GM12878 (cell line): ENCODE measurements around the gene SIT1. TPM values are rescaled to one million over a fixed set of nuclear protein-coding genes. Genes with fewer than 3 reads are reported as not detected.

ENCODE experiments used
- ASH2L ChIP-seq: fragments of 300-600, 200-600 bp; sonication (generic); IDR thresholded peaks from 2 replicates; pipeline ENCODE4 v1.6.1; 2017; ENCODE audit warnings: low read depth, mild to moderate bottlenecking, borderline replicate concordance
- BHLHE40 ChIP-seq, 2 experiments: fragments of 450-650 bp in 1 of 2; IDR thresholded peaks; 2 replicates each; pipeline ENCODE4 v1.6.1; 2011 to 2017; ENCODE audit warnings: low read depth in 2 of 2, borderline replicate concordance in 1 of 2, improper control_type of control experiment in 1 of 2, low read length in 1 of 2, mild to moderate bottlenecking in 1 of 2
- CHD1 ChIP-seq: IDR thresholded peaks from 2 replicates; pipeline ENCODE4 v1.6.1; 2012; ENCODE audit warnings: low read depth, low read length, improper control_type of control experiment
- EZH2 ChIP-seq: IDR thresholded peaks from 2 replicates; pipeline ENCODE4 v1.6.1; 2012; ENCODE audit warnings: low read depth, mild to moderate bottlenecking, control low read depth, inconsistent platforms, low read length, borderline replicate concordance; ENCODE audit not compliant: control insufficient read depth
- SIX5 ChIP-seq: IDR thresholded peaks from 2 replicates; pipeline ENCODE4 v1.6.1; 2011; ENCODE audit warnings: mild to moderate bottlenecking, low read depth, low read length, moderate library complexity; ENCODE audit not compliant: severe bottlenecking
- STAT1 ChIP-seq: fragments of 450-650 bp; conservative IDR thresholded peaks from 2 replicates; pipeline ENCODE4 v1.6.1; 2014; ENCODE audit warnings: antibody characterized with exemption, mild to moderate bottlenecking
- WRNIP1 ChIP-seq: IDR thresholded peaks from 2 replicates; pipeline ENCODE4 v1.6.1; 2011; ENCODE audit warnings: low read depth, low read length, improper control_type of control experiment, borderline replicate concordance
- polyA plus RNA-seq, 11 experiments: library from polyadenylated mRNA; depleted of rRNA in 4 of 11; unstranded in 6 of 11; stranded (reverse) in 5 of 11; fragments of >200 nt; fragmentation: Nextera tagmentation in 4 of 11; fragmentation: Illumina TruSeq in 1 of 11; extraction: Ambion mirVana in 4 of 11; extraction: Trizol in 1 of 11; gene quantifications; 1 replicate in 1 of 11; 2 replicates in 10 of 11; pipeline versions ENCODE4 v1.2.1 to v1.2.3, GENCODE V29; 2011 to 2016; ENCODE audit warnings: inconsistent platforms in 2 of 11, missing spikeins in 2 of 11, low read depth in 1 of 11
- total RNA-seq, 4 experiments: library from RNA; depleted of rRNA in 3 of 4; stranded (reverse); fragments of >200 nt in 3 of 4; fragmentation: Illumina TruSeq in 1 of 4; extraction: Trizol in 1 of 4; gene quantifications; 2 replicates each; pipeline versions ENCODE4 v1.2.1 to v1.2.3, GENCODE V29; 2013 to 2021
- TF ChIP-seq, protein P1 (sequence below): fragments of 450-650 bp; IDR thresholded peaks from 2 replicates; pipeline ENCODE4 v1.6.1; 2017; ENCODE audit warnings: mild to moderate bottlenecking
- TF ChIP-seq, protein P2 (sequence below): fragments of 450-650 bp; IDR thresholded peaks from 2 replicates; pipeline ENCODE4 v1.6.1; 2018; ENCODE audit warnings: borderline replicate concordance, mild to moderate bottlenecking; ENCODE audit not compliant: partially characterized antibody
- TF ChIP-seq, protein P3 (sequence below): IDR thresholded peaks from 2 replicates; pipeline ENCODE4 v1.6.1; 2011; ENCODE audit warnings: low read depth, mild to moderate bottlenecking, low read length, moderate library complexity, borderline replicate concordance; ENCODE audit errors: extremely low read depth
- TF ChIP-seq, protein P4 (sequence below): fragments of 450-650 bp; IDR thresholded peaks from 2 replicates; pipeline ENCODE4 v1.6.1; 2017; ENCODE audit warnings: borderline replicate concordance
- TF ChIP-seq, protein P5 (sequence below): fragments of 450-650 bp; IDR thresholded peaks from 2 replicates; pipeline ENCODE4 v1.6.1; 2017; ENCODE audit warnings: mild to moderate bottlenecking, moderate library complexity
- TF ChIP-seq, protein P6 (sequence below): IDR thresholded peaks from 2 replicates; pipeline ENCODE4 v1.6.1; 2012; ENCODE audit warnings: low read depth, low read length, improper control_type of control experiment

Gene SIT1
- total and polyA plus RNA-seq, 10 of the 15 experiments (the other 5 are each of a cell fraction or from before 2014, with no cell fraction given): 0.97 to 137 (median 59.7) TPM

DNA sequence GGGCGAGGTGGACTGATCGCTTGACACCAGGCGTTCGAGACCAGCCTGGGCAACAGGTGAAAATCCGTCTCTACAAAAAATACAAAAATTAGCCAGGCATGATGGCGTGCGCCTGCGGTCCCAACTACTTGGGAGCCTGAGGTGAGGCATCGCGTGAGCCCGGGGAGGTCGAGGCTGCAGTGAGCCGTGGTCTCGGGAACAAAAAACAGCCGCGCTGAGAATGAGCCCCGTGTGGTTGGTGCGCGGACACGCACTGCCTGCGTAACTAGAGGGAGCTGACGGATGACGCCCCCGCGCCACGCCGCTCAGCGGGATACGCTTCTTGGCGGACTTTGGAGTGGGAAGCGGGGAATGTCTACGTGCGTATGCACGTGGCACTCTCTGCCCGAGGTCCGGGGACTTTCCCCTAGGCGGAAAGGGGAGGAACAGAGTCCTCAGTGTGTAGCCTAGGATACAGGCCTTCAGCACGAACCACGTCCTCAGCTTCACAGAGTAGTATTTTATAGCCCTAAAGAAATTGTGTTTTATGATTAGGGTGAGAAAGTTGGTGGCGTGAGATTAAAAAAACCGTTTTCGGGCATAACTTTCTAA, 6.9 kb upstream of the SIT1 start, which contains the start of gene RMRP (continued):
- TF ChIP-seq, protein P1, sequence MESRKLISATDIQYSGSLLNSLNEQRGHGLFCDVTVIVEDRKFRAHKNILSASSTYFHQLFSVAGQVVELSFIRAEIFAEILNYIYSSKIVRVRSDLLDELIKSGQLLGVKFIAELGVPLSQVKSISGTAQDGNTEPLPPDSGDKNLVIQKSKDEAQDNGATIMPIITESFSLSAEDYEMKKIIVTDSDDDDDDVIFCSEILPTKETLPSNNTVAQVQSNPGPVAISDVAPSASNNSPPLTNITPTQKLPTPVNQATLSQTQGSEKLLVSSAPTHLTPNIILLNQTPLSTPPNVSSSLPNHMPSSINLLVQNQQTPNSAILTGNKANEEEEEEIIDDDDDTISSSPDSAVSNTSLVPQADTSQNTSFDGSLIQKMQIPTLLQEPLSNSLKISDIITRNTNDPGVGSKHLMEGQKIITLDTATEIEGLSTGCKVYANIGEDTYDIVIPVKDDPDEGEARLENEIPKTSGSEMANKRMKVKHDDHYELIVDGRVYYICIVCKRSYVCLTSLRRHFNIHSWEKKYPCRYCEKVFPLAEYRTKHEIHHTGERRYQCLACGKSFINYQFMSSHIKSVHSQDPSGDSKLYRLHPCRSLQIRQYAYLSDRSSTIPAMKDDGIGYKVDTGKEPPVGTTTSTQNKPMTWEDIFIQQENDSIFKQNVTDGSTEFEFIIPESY: peak; percentile 39; the same call in 1 of the 2 replicates
- TF ChIP-seq, protein P2, sequence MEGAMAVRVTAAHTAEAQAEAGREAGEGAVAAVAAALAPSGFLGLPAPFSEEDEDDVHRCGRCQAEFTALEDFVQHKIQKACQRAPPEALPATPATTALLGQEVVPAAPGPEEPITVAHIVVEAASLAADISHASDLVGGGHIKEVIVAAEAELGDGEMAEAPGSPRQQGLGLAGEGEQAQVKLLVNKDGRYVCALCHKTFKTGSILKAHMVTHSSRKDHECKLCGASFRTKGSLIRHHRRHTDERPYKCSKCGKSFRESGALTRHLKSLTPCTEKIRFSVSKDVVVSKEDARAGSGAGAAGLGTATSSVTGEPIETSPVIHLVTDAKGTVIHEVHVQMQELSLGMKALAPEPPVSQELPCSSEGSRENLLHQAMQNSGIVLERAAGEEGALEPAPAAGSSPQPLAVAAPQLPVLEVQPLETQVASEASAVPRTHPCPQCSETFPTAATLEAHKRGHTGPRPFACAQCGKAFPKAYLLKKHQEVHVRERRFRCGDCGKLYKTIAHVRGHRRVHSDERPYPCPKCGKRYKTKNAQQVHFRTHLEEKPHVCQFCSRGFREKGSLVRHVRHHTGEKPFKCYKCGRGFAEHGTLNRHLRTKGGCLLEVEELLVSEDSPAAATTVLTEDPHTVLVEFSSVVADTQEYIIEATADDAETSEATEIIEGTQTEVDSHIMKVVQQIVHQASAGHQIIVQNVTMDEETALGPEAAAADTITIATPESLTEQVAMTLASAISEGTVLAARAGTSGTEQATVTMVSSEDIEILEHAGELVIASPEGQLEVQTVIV: no peak
- TF ChIP-seq, protein P3, sequence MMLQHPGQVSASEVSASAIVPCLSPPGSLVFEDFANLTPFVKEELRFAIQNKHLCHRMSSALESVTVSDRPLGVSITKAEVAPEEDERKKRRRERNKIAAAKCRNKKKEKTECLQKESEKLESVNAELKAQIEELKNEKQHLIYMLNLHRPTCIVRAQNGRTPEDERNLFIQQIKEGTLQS: no peak
- TF ChIP-seq CHD1: no peak
- peak; percentile 76; the same call in 1 of the 2 replicates for TF ChIP-seq WRNIP1
- TF ChIP-seq EZH2: no peak
- peak; percentile 97 to 99 for TF ChIP-seq BHLHE40 (IDR thresholded peaks at IDR 0.05; ENCODE audit: borderline replicate concordance in 1 of 2, low read depth in 2 of 2, low read length in 1 of 2)
- peak; percentile 9 for TF ChIP-seq SIX5
- TF ChIP-seq, protein P4, sequence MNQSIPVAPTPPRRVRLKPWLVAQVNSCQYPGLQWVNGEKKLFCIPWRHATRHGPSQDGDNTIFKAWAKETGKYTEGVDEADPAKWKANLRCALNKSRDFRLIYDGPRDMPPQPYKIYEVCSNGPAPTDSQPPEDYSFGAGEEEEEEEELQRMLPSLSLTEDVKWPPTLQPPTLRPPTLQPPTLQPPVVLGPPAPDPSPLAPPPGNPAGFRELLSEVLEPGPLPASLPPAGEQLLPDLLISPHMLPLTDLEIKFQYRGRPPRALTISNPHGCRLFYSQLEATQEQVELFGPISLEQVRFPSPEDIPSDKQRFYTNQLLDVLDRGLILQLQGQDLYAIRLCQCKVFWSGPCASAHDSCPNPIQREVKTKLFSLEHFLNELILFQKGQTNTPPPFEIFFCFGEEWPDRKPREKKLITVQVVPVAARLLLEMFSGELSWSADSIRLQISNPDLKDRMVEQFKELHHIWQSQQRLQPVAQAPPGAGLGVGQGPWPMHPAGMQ: no peak
- TF ChIP-seq, protein P5, sequence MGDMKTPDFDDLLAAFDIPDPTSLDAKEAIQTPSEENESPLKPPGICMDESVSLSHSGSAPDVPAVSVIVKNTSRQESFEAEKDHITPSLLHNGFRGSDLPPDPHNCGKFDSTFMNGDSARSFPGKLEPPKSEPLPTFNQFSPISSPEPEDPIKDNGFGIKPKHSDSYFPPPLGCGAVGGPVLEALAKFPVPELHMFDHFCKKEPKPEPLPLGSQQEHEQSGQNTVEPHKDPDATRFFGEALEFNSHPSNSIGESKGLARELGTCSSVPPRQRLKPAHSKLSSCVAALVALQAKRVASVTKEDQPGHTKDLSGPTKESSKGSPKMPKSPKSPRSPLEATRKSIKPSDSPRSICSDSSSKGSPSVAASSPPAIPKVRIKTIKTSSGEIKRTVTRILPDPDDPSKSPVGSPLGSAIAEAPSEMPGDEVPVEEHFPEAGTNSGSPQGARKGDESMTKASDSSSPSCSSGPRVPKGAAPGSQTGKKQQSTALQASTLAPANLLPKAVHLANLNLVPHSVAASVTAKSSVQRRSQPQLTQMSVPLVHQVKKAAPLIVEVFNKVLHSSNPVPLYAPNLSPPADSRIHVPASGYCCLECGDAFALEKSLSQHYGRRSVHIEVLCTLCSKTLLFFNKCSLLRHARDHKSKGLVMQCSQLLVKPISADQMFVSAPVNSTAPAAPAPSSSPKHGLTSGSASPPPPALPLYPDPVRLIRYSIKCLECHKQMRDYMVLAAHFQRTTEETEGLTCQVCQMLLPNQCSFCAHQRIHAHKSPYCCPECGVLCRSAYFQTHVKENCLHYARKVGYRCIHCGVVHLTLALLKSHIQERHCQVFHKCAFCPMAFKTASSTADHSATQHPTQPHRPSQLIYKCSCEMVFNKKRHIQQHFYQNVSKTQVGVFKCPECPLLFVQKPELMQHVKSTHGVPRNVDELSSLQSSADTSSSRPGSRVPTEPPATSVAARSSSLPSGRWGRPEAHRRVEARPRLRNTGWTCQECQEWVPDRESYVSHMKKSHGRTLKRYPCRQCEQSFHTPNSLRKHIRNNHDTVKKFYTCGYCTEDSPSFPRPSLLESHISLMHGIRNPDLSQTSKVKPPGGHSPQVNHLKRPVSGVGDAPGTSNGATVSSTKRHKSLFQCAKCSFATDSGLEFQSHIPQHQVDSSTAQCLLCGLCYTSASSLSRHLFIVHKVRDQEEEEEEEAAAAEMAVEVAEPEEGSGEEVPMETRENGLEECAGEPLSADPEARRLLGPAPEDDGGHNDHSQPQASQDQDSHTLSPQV: peak; percentile 58; the same call in 1 of the 2 replicates
- TF ChIP-seq, protein P6, sequence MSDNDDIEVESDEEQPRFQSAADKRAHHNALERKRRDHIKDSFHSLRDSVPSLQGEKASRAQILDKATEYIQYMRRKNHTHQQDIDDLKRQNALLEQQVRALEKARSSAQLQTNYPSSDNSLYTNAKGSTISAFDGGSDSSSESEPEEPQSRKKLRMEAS: peak; percentile 99
- TF ChIP-seq STAT1: peak; percentile 87; the same call in 1 of the 2 replicates
- TF ChIP-seq ASH2L: no peak
